ENCODE data around the gene BOLA1.

DNA sequence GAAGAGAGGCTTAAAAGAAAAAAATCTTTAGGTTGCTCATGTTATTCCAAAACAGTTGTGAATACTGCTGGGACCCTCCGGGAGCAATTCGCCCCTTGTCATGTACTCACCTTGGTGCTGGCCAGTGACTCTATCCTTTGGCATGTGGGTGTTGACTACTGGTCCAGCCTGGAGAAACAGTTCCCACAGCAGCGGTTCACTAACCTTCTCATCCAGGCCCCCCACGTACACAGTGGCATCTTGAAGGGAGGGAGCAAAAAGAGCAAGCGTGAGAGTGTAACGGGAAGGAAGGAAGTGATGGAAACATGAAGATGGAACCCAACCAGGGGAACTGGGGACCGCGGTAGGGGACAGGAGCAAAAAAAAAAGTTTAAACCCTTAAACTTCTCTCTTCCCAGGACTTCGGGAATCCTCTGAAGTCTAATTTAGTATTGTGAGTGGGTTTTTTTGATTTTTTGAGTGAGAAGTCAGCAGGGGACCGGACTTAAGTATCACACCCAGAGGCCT, 27.7 kb downstream of the BOLA1 start:
- TF ChIP-seq, protein P1, sequence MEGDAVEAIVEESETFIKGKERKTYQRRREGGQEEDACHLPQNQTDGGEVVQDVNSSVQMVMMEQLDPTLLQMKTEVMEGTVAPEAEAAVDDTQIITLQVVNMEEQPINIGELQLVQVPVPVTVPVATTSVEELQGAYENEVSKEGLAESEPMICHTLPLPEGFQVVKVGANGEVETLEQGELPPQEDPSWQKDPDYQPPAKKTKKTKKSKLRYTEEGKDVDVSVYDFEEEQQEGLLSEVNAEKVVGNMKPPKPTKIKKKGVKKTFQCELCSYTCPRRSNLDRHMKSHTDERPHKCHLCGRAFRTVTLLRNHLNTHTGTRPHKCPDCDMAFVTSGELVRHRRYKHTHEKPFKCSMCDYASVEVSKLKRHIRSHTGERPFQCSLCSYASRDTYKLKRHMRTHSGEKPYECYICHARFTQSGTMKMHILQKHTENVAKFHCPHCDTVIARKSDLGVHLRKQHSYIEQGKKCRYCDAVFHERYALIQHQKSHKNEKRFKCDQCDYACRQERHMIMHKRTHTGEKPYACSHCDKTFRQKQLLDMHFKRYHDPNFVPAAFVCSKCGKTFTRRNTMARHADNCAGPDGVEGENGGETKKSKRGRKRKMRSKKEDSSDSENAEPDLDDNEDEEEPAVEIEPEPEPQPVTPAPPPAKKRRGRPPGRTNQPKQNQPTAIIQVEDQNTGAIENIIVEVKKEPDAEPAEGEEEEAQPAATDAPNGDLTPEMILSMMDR (IDR thresholded peaks at IDR 0.05 in 2 of 3, conservative IDR thresholded peaks at IDR 0.05 in 1 of 3; ENCODE audit: borderline replicate concordance in 1 of 3, insufficient read depth in 1 of 3, low read depth in 2 of 3, low read length in 2 of 3): no peak
- no peak for TF ChIP-seq ATF3 (IDR thresholded peaks at IDR 0.05)
- no peak for TF ChIP-seq SRF (IDR thresholded peaks at IDR 0.05; ENCODE audit: low read depth)
- no peak for TF ChIP-seq POLR2A (IDR thresholded peaks at IDR 0.05; ENCODE audit: borderline replicate concordance, extremely low read depth, insufficient read depth, insufficient read length)
- no peak for TF ChIP-seq EZH2phosphoT487 (IDR thresholded peaks at IDR 0.05; ENCODE audit: borderline replicate concordance)
- no peak for TF ChIP-seq YY1 (IDR thresholded peaks at IDR 0.05; ENCODE audit: extremely low read depth, insufficient replicate concordance, low read depth, low read length)
- no peak for TF ChIP-seq SP1 (IDR thresholded peaks at IDR 0.05; ENCODE audit: low read depth)
- no peak for TF ChIP-seq POLR2AphosphoS5 (IDR thresholded peaks at IDR 0.05; ENCODE audit: low read depth, low read length)
- TF ChIP-seq REST (IDR thresholded peaks at IDR 0.05; ENCODE audit: low read depth): no peak
- TF ChIP-seq EZH2 (IDR thresholded peaks at IDR 0.05): no peak
- TF ChIP-seq ZNF274 (IDR thresholded peaks at IDR 0.05; ENCODE audit: low read depth, low read length): no peak
- TF ChIP-seq ELF1 (IDR thresholded peaks at IDR 0.05; ENCODE audit: borderline replicate concordance, low read depth): no peak

Data from HCT116 (cell line).